ENCODE data around the gene NCAM2. TPM values are rescaled to one million over a fixed set of nuclear protein-coding genes. Genes with fewer than 3 reads are reported as not detected.

NCAM2 gene
- total RNA-seq, 1 donor from 2014 or later = 7.2 TPM

DNA sequence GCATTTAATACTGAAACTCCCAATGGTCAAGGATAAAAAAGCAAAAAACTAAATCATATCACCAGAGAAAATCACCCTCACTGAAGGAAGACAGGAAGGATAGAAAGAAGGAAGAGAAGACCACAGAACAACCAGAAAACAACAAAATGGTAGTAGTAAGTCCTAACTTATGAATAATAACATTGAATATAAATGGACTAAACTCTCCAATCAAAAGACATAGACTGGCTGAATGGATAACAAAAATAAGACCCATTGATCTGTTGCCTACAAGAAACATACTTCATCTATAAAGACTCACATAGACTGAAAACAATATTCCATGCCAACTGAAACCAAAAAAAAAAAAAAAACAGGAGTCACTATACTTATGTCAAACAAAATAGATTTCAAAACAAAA is 347.7 kb downstream of the NCAM2 start:
- DNase-seq (ENCODE audit: low spot score in 2 of 2) = no peak
- Histone ChIP-seq H3K9me3 (peaks cover 0 to 13% of the 10 kb centered on the region in 2 donors), H3K36me3 (no peaks in the 10 kb centered on the region), H3K4me3 (no peak overlapping the region), H3K27me3 (no peaks in the 10 kb centered on the region), H3K4me1 (no peaks in the 10 kb centered on the region), H3K27ac (no peak overlapping the region)
- intact Hi-C loops (cut with DNase I) = no loop called here
- TF ChIP-seq, protein P1, sequence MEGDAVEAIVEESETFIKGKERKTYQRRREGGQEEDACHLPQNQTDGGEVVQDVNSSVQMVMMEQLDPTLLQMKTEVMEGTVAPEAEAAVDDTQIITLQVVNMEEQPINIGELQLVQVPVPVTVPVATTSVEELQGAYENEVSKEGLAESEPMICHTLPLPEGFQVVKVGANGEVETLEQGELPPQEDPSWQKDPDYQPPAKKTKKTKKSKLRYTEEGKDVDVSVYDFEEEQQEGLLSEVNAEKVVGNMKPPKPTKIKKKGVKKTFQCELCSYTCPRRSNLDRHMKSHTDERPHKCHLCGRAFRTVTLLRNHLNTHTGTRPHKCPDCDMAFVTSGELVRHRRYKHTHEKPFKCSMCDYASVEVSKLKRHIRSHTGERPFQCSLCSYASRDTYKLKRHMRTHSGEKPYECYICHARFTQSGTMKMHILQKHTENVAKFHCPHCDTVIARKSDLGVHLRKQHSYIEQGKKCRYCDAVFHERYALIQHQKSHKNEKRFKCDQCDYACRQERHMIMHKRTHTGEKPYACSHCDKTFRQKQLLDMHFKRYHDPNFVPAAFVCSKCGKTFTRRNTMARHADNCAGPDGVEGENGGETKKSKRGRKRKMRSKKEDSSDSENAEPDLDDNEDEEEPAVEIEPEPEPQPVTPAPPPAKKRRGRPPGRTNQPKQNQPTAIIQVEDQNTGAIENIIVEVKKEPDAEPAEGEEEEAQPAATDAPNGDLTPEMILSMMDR (IDR thresholded peaks at IDR 0.05) = no peak

DNA sequence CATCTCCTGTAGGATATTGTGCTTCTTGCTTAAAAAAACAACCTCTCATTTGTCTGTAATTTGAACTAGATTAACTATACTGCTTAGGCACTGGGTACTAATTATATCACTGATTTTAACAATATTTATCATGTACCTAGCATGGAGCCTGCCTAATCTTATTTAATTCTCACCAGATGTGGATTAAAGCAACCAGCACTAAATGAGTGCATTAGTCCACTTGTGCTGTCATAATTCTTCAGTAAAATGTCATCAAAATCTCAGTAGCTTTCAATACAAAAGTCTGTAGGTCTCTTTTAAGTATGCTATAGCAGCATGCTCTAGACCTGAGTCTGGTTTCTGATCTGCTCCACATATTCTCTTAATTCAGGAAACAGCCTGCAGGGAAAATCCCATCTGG is 368.1 kb downstream of the NCAM2 start:
- H3K9me3 ChIP-seq = no peaks in the 10 kb centered on the region
- H3K4me3 ChIP-seq = no peak overlapping the region
- H3K27me3 ChIP-seq = no peaks in the 10 kb centered on the region
- H3K36me3 ChIP-seq = no peaks in the 10 kb centered on the region
- H3K27ac ChIP-seq = no peak overlapping the region
- TF ChIP-seq, protein P1 (IDR thresholded peaks at IDR 0.05) = no peak
- DNase-seq (ENCODE audit: low spot score in 2 of 2) = no peak
- no peaks in the 10 kb centered on the region for H3K4me1 ChIP-seq
- intact Hi-C loops (cut with DNase I) = no loop called here

DNA sequence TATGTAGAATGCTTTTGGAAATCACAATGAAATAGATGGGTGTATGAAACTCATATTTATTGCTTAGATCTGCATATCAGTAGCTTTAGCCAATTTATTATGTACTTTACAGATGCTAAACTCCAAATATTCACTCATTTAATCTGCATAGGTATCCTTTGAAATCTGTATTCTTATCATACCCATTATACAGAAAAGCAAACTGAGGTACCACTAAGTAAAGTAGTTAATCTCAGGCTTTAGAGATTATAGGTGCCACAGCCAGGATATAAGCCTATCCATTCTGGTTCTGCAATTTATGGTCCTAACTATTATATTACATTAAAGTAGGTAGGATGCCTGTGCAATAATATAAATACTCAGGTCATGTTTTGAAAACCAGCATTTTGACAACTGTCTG is 369.4 kb downstream of the NCAM2 start:
- no peaks in the 10 kb centered on the region for H3K4me1 ChIP-seq
- H3K27ac ChIP-seq = no peak overlapping the region
- TF ChIP-seq, protein P1 (IDR thresholded peaks at IDR 0.05) = no peak
- no peaks in the 10 kb centered on the region for H3K9me3 ChIP-seq
- no peak overlapping the region for H3K4me3 ChIP-seq
- no peak for DNase-seq (ENCODE audit: low spot score in 2 of 2)
- no peaks in the 10 kb centered on the region for H3K36me3 ChIP-seq
- intact Hi-C loops (cut with DNase I) = no loop called here
- H3K27me3 ChIP-seq = no peaks in the 10 kb centered on the region

DNA sequence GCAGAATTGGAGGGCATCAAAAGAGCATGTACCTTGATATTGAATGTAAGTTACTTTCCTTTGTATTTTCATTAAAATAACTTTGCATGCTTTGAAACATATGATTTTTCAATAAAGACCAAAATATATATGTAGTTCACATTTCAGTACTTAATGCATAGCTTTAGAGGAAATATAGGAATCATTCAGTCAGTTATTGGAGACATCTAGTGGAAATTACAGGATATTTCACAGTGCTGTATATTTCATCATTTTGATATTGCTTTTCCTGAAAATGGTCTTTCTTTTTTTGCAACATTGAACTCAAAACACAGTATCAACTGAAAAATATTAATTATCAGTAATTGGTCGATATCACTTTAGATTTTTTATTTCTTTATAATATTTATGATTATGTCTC is 375.8 kb downstream of the NCAM2 start:
- Histone ChIP-seq H3K27ac (no peak overlapping the region), H3K27me3 (no peaks in the 10 kb centered on the region), H3K4me3 (no peak overlapping the region), H3K36me3 (no peaks in the 10 kb centered on the region), H3K4me1 (no peaks in the 10 kb centered on the region), H3K9me3 (no peaks in the 10 kb centered on the region)
- intact Hi-C loops (cut with DNase I) = loop anchor here (10.0 kb wide), 1 partner anchor 219 kb away; no protein-coding TSS in a partner anchor
- TF ChIP-seq, protein P1 (IDR thresholded peaks at IDR 0.05) = peak in 1 of 3 experiments; percentile 16
- DNase-seq (ENCODE audit: low spot score in 2 of 2) = no peak

DNA sequence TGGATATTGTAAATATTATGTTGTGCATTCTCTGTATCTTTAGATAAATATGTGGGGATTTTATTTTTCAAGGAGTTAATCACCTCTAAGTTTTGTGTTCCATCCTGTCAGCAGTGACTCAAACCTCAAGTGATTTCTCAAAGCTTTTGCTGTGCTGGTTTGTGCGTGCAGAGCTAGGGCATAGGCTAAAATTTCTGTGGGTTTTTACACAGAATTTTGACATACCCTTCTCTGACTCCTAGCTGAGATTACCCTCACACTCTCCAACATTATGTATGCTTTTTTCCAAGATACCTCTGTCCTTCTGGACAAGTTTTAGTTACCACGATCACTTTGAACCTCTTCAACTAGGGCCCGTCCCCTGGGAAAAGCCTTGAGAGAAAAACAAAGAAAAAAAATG is 384.9 kb downstream of the NCAM2 start:
- intact Hi-C loops (cut with DNase I) = no loop called here

More for the DNA sequence above, 384.9 kb downstream of the NCAM2 start:
- H3K4me1 ChIP-seq = no peaks in the 10 kb centered on the region
- H3K9me3 ChIP-seq = no peaks in the 10 kb centered on the region
- H3K27ac ChIP-seq = no peak overlapping the region
- H3K36me3 ChIP-seq = no peaks in the 10 kb centered on the region
- TF ChIP-seq, protein P1 (IDR thresholded peaks at IDR 0.05) = no peak
- no peaks in the 10 kb centered on the region for H3K27me3 ChIP-seq
- no peak for DNase-seq (ENCODE audit: low spot score in 2 of 2)
- no peak overlapping the region for H3K4me3 ChIP-seq
